AG10803 (cell line): ENCODE results near the gene NCOA3.

Experiments used
- DNase-seq: peaks from one replicate; pipeline ENCODE4 v3.0.0; 2010; ENCODE audit warnings: low read depth
- H3K4me3 ChIP-seq: 2 replicates; pipeline ENCODE4 v1.5.1; 2011; ENCODE audit warnings: mild to moderate bottlenecking, low read length, control low read depth
- CTCF ChIP-seq: conservative IDR thresholded peaks from 2 replicates; pipeline ENCODE4 v1.5.1; 2011; ENCODE audit warnings: mild to moderate bottlenecking, low read length, control low read depth, inconsistent platforms

The NCOA3 gene

GRCh38 chr20:47521059-47521808 is 19.5 kb downstream of the NCOA3 start:
- H3K4me3 ChIP-seq = no peak overlapping the region
- DNase-seq = no peak
- no peak for TF ChIP-seq CTCF

GRCh38 chr20:47524015-47524784 is 22.5 kb downstream of the NCOA3 start:
- DNase-seq = no peak
- TF ChIP-seq CTCF = no peak
- H3K4me3 ChIP-seq = no peak overlapping the region

GRCh38 chr20:47527004-47527800 is 25.5 kb downstream of the NCOA3 start:
- TF ChIP-seq CTCF = no peak
- DNase-seq = no peak
- no peak overlapping the region for H3K4me3 ChIP-seq

- no peak overlapping the region for H3K4me3 ChIP-seq
- TF ChIP-seq CTCF = no peak
- DNase-seq = peak; percentile 60
Measured at GRCh38 chr20:47529840-47530239, 28.2 kb downstream of the NCOA3 start.

- no peak for TF ChIP-seq CTCF
- DNase-seq = no peak
- no peak overlapping the region for H3K4me3 ChIP-seq
Measured at GRCh38 chr20:47531458-47531857, 29.8 kb downstream of the NCOA3 start.

GRCh38 chr20:47532002-47532401 is 30.3 kb downstream of the NCOA3 start:
- H3K4me3 ChIP-seq = no peak overlapping the region
- no peak for DNase-seq
- no peak for TF ChIP-seq CTCF
